K562 (cell line): ENCODE measurements around the gene SLC34A1. TPM values are rescaled to one million over a fixed set of nuclear protein-coding genes. Genes with fewer than 3 reads are reported as not detected.
A peak's percentile ranks its signal among the peaks of the same experiment; 100 is the strongest.

Source experiments
- ATAC-seq: fragments of 200-7000 bp; cut with Tn5 transposase; 3 replicates; pipeline ENCODE4 v1.9.1; 2020; ENCODE audit warnings: moderate library complexity
- BruUV-seq: library from RNA; stranded (reverse); fragments of 400-500 nt; replicated peaks from 2 replicates; lab custom pipeline; 2021; lab: Mats Ljungman, UMichigan
- CTCF ChIA-PET: fragments of 300-600 bp; formaldehyde crosslinking; extraction: SDS; loops from one replicate; lab custom pipeline; 2021; ENCODE audit warnings: low intra/inter-chr PET ratio; lab: Yijun Ruan, JAX
- POLR2A ChIA-PET: fragments of 300-600, 350-650 bp; sonication (Branson Sonifier 250); formaldehyde crosslinking; extraction: SDS; loops from one replicate; lab custom pipeline; 2021; ENCODE audit warnings: antibody characterized with exemption, inconsistent platforms; lab: Yijun Ruan, JAX
- DNase-seq, 4 experiments: peaks; one replicate each; pipeline versions ENCODE4 v3.0.0 to v3.0.0-alpha.2; 2011 to 2018; ENCODE audit warnings: low spot score in 3 of 4, mixed read lengths in 3 of 4; ENCODE audit errors: extremely low read depth in 1 of 4
- FAIRE-seq: peaks from 2 replicates; lab custom pipeline; 2011; peaks lifted over from hg19 to GRCh38; lab: Jason Lieb, UNC
- H2AFZ ChIP-seq: 2 replicates; pipeline ENCODE4 v1.6.0; 2011; ENCODE audit warnings: low read depth, low read length, control low read depth, inconsistent platforms
- H3K27ac ChIP-seq: fragments of 200-600 bp; 3 replicates; pipeline ENCODE4 v1.8.0; 2011; ENCODE audit warnings: low read depth, mild to moderate bottlenecking, control low read depth, inconsistent platforms, low read length, moderate library complexity, mixed read lengths; ENCODE audit errors: extremely low read depth
- H3K27me3 ChIP-seq, 2 experiments: fragments of 300-600 bp in 1 of 2; 2 replicates in 1 of 2; 3 replicates in 1 of 2; pipeline versions ENCODE4 v1.6.0 to v1.8.0; 2011; ENCODE audit warnings: inconsistent platforms in 2 of 2, low read length in 2 of 2, mild to moderate bottlenecking in 1 of 2, mixed read lengths in 1 of 2, moderate library complexity in 1 of 2; ENCODE audit not compliant: control insufficient read depth in 2 of 2, insufficient read depth in 2 of 2
- H3K36me3 ChIP-seq: fragments of 300-600 bp; 3 replicates; pipeline ENCODE4 v1.8.0; 2011; ENCODE audit warnings: mild to moderate bottlenecking, low read length, inconsistent platforms; ENCODE audit not compliant: control insufficient read depth, insufficient read depth
- H3K4me1 ChIP-seq, 2 experiments: fragments of 200-600 bp in 1 of 2; replicated peaks in 1 of 2; 2 replicates in 1 of 2; 3 replicates in 1 of 2; pipeline versions ENCODE4 v1.5.1 to v1.8.0; 2011; ENCODE audit warnings: inconsistent platforms in 2 of 2, low read length in 2 of 2, mild to moderate bottlenecking in 1 of 2, mixed read lengths in 1 of 2, moderate library complexity in 1 of 2; ENCODE audit not compliant: control insufficient read depth in 2 of 2, insufficient read depth in 2 of 2
- H3K4me2 ChIP-seq: 2 replicates; pipeline ENCODE4 v1.6.1; 2011; ENCODE audit warnings: low read length, control low read depth, inconsistent platforms, mixed read lengths; ENCODE audit not compliant: insufficient read depth
- H3K4me3 ChIP-seq: fragments of 200-600 bp; sonication (generic), shearing (Covaris generic); 2 replicates; pipeline ENCODE4 v1.5.1; 2016; ENCODE audit warnings: control low read depth, inconsistent platforms
- H3K79me2 ChIP-seq: fragments of 200-600 bp; 3 replicates; pipeline ENCODE4 v1.8.0; 2011; ENCODE audit warnings: low read length, inconsistent platforms; ENCODE audit not compliant: control insufficient read depth, insufficient read depth
- H3K9ac ChIP-seq, 2 experiments: 2 replicates each; pipeline versions ENCODE4 v1.6.0 to v1.6.1; 2011; ENCODE audit warnings: low read depth in 2 of 2, low read length in 2 of 2, control low read depth in 1 of 2, inconsistent platforms in 1 of 2, mild to moderate bottlenecking in 1 of 2, mixed read lengths in 1 of 2; ENCODE audit not compliant: insufficient read depth in 1 of 2
- H3K9me1 ChIP-seq: one replicate; pipeline ENCODE4 v1.6.0; 2011; ENCODE audit warnings: inconsistent platforms, mild to moderate bottlenecking, low read length, moderate library complexity; ENCODE audit not compliant: control insufficient read depth, insufficient read depth
- H3K9me3 ChIP-seq: replicated peaks from 2 replicates; pipeline ENCODE4 v1.5.1; 2011; ENCODE audit warnings: low read depth, low read length, inconsistent platforms; ENCODE audit not compliant: control insufficient read depth, insufficient read depth
- H4K20me1 ChIP-seq: replicated peaks from 2 replicates; pipeline ENCODE4 v1.6.1; 2011; ENCODE audit warnings: low read length, inconsistent platforms, mixed read lengths; ENCODE audit not compliant: control insufficient read depth, insufficient read depth
- ELK3 ChIP-seq: fragments of 450-650 bp; formaldehyde crosslinking; IDR thresholded peaks from 2 replicates; pipeline ENCODE4 v1.4.0; 2020; ENCODE audit warnings: mild to moderate bottlenecking
- FIP1L1 ChIP-seq: fragments of 200-400 bp; formaldehyde crosslinking; IDR thresholded peaks from 2 replicates; pipeline ENCODE4 v1.6.1; 2018; ENCODE audit warnings: mild to moderate bottlenecking, low read depth, low read length; ENCODE audit not compliant: poor library complexity, severe bottlenecking
- HMGXB4 ChIP-seq: sonication (generic); formaldehyde crosslinking; IDR thresholded peaks from 2 replicates; pipeline ENCODE4 v1.8.1; 2023; ENCODE audit warnings: mild to moderate bottlenecking, missing genetic modification reagents
- HNRNPLL ChIP-seq: fragments of 200-400 bp; formaldehyde crosslinking; IDR thresholded peaks from 2 replicates; pipeline ENCODE4 v1.6.1; 2017; ENCODE audit warnings: low read length, low read depth, mild to moderate bottlenecking; ENCODE audit not compliant: poor library complexity, severe bottlenecking
- IFI16 ChIP-seq: fragments of 250-450 bp; sonication (Bioruptor Pico); IDR thresholded peaks from 2 replicates; pipeline ENCODE4 v2.1.2; 2022; ENCODE audit warnings: mild to moderate bottlenecking, inconsistent platforms
- JUN ChIP-seq, 2 experiments: sonication (generic) in 1 of 2; formaldehyde crosslinking in 1 of 2; IDR thresholded peaks; 2 replicates each; pipeline versions ENCODE4 v1.6.1 to v1.8.0; 2012 to 2022; ENCODE audit warnings: borderline replicate concordance in 2 of 2, mild to moderate bottlenecking in 2 of 2, improper control_type of control experiment in 1 of 2, low read depth in 1 of 2, low read length in 1 of 2, missing genetic modification reagents in 1 of 2
- KDM1A ChIP-seq, 2 experiments: fragments of 450-650 bp; IDR thresholded peaks; 2 replicates each; pipeline ENCODE4 v1.6.1; 2016; ENCODE audit warnings: mild to moderate bottlenecking in 2 of 2
- NCOA4 ChIP-seq: fragments of 450-650 bp; IDR thresholded peaks from 2 replicates; pipeline ENCODE4 v1.6.1; 2018; ENCODE audit warnings: mild to moderate bottlenecking; ENCODE audit not compliant: partially characterized antibody
- NRF1 ChIP-seq, 2 experiments: fragments of 450-650 bp; IDR thresholded peaks in 1 of 2; conservative IDR thresholded peaks in 1 of 2; 2 replicates each; pipeline ENCODE4 v1.6.1; 2014; ENCODE audit warnings: mild to moderate bottlenecking in 2 of 2
- NUFIP1 ChIP-seq: fragments of 450-650 bp; IDR thresholded peaks from 2 replicates; pipeline ENCODE4 v1.6.1; 2018; ENCODE audit not compliant: partially characterized antibody
- PCBP2 ChIP-seq: fragments of 200-400 bp; formaldehyde crosslinking; IDR thresholded peaks from 2 replicates; pipeline ENCODE4 v1.6.1; 2018; ENCODE audit warnings: low read length, low read depth, mild to moderate bottlenecking, moderate library complexity; ENCODE audit not compliant: poor library complexity, severe bottlenecking
- POLR2G ChIP-seq: fragments of 200-400 bp; formaldehyde crosslinking; IDR thresholded peaks from 2 replicates; pipeline ENCODE4 v1.6.1; 2017; ENCODE audit warnings: low read depth, mild to moderate bottlenecking, antibody characterized with exemption, low read length, moderate library complexity
- SREBF1 ChIP-seq: fragments of 150-350 bp; IDR thresholded peaks from 2 replicates; pipeline ENCODE4 v1.6.1; 2014; ENCODE audit warnings: antibody characterized with exemption, low read depth, low read length, borderline replicate concordance
- STAG1 ChIP-seq: sonication (generic); formaldehyde crosslinking; IDR thresholded peaks from 2 replicates; pipeline ENCODE4 v1.5.0; 2020; ENCODE audit warnings: missing genetic modification reagents, borderline replicate concordance
- TGIF2 ChIP-seq: sonication (generic); formaldehyde crosslinking; IDR thresholded peaks from 2 replicates; pipeline ENCODE4 v1.8.1; 2022; ENCODE audit warnings: mild to moderate bottlenecking, missing genetic modification reagents, moderate library complexity
- ZNF280B ChIP-seq: fragments of 250-450 bp; sonication (Bioruptor Pico); IDR thresholded peaks from 2 replicates; pipeline ENCODE4 v1.5.1; 2021; ENCODE audit warnings: mild to moderate bottlenecking
- WGBS: fragments of 100-300 bp; shearing (Covaris generic); methylation state at CpG from one replicate; pipeline ENCODE4 v1.1.6; 2016; ENCODE audit warnings: low coverage, mixed read lengths; ENCODE audit not compliant: insufficient coverage; ENCODE audit errors: missing lambda C conversion rate; 5-methylcytosine and 5-hydroxymethylcytosine counted together
- in situ Hi-C: fragments of 300-500 bp; cut with MboI; formaldehyde crosslinking; loops from 4 replicates; pipeline ENCODE4 v1.15.0; 2018; ENCODE audit warnings: inconsistent platforms, mixed read lengths
- intact Hi-C: fragments of 100-400 bp; cut with micrococcal nuclease; formaldehyde crosslinking; loops from 2 replicates; pipeline ENCODE4 v1.14.2; 2022
- polyA plus RNA-seq, 8 experiments: library from polyadenylated mRNA; depleted of rRNA in 4 of 8; stranded (reverse) in 5 of 8; unstranded in 3 of 8; fragments of >200 nt; fragmentation: Nextera tagmentation in 2 of 8; fragmentation: Illumina TruSeq in 1 of 8; extraction: Ambion mirVana in 2 of 8; extraction: Trizol in 1 of 8; gene quantifications; 2 replicates each; pipeline versions ENCODE4 v1.2.1 to v1.2.3, GENCODE V29; 2011 to 2014; ENCODE audit warnings: inconsistent platforms in 1 of 8, missing spikeins in 1 of 8
- total RNA-seq, 7 experiments: library from RNA; depleted of rRNA in 6 of 7; stranded (reverse); fragments of >200 nt in 6 of 7; fragmentation: Illumina TruSeq in 2 of 7; extraction: Trizol in 2 of 7; gene quantifications; 2 replicates each; pipeline versions ENCODE4 v1.2.1 to v1.2.3, GENCODE V29; 2011 to 2021; ENCODE audit warnings: low replicate concordance in 1 of 7

Gene SLC34A1
- total and polyA plus RNA-seq, 9 of the 15 experiments (the other 6 are each of a cell fraction or from before 2014, with no cell fraction given) = not detected

- in situ Hi-C loops (no loop called here), intact Hi-C loops (loop anchor here (2.0 kb wide), 1 partner anchor 28 kb away; no protein-coding TSS in a partner anchor)
- H3K27ac ChIP-seq = peak within 1 kb of the TSS; percentile 98
- peak within 1 kb of the TSS; percentile 95 for H2AFZ ChIP-seq
- H3K9ac ChIP-seq = peak within 1 kb of the TSS; percentile 96 to 97
- ChIA-PET POLR2A (interaction anchor here (0.5 to 10.8 kb wide), 24 partner anchors 9 to 878 kb away, joined by 3 to 210 read pairs (median 4); partner anchors contain the start of genes F12 and PRR7), CTCF (no interaction called here)
- WGBS = 0% methylated on average over 30 of the region's 82 CpGs
- no TSS peak for BruUV-seq
- DNase-seq = peak; percentile 72 to 96 (median 86)
- peak; percentile 19 for ATAC-seq
- peaks cover 44% of the 10 kb centered on the region; the same call in 2 of the 3 replicates for H3K36me3 ChIP-seq
- H3K4me1 ChIP-seq = peaks cover 30 to 60% of the 10 kb centered on the region in 2 experiments
- no peaks in the 10 kb centered on the region for H3K27me3 ChIP-seq
- H3K79me2 ChIP-seq = peaks cover 50% of the 10 kb centered on the region
- peak within 1 kb of the TSS; percentile 91 for H3K4me3 ChIP-seq
- peak within 1 kb of the TSS; percentile 98 for H3K4me2 ChIP-seq
- H3K9me3 ChIP-seq = no peaks in the 10 kb centered on the region
- FAIRE-seq = no peak
- no peaks in the 10 kb centered on the region for H3K9me1 ChIP-seq
- H4K20me1 ChIP-seq = peaks cover 22% of the 10 kb centered on the region; the same call in 1 of the 2 replicates
- TF ChIP-seq NCOA4 (no peak), STAG1 (CRISPR knock-in tag) (no peak), HMGXB4 (no peak), TGIF2 (CRISPR knock-in tag) (no peak), HNRNPLL (no peak), PCBP2 (no peak), POLR2G (peak; percentile 77), NUFIP1 (no peak), IFI16 (CRISPR knock-in tag) (no peak), NRF1 (conservative IDR thresholded peaks at IDR 0.05 in 1 of 2, IDR thresholded peaks at IDR 0.05 in 1 of 2) (0 out of 4 replicates have a peak, but pooled peaks have one; percentile 63 to 66), SREBF1 (no peak), FIP1L1 (peak; percentile 46), JUN (IDR thresholded peaks at IDR 0.05; ENCODE audit: borderline replicate concordance, low read depth, low read length) (no peak), JUN (CRISPR knock-in tag; IDR thresholded peaks at IDR 0.05; ENCODE audit: borderline replicate concordance) (no peak), ZNF280B (no peak), KDM1A (IDR thresholded peaks at IDR 0.05) (no peak), ELK3 (CRISPR knock-in tag) (no peak)
These were observed 42.5 kb downstream of the SLC34A1 start, which contains the start of gene GRK6 for GRCh38 chr5:177426566-177427210. TSS of gene GRK6 (plus strand) at chr5:177426676. CDS start at chr5:177426846, 170 bp downstream.
